GM18499 (cell line): Measurements from ENCODE around the gene CUL3.
"Not testable (repeated sequence)": the region's sequence is repeated elsewhere in the genome, so short reads cannot be mapped to it uniquely, and the experiment has no call there.

Source experiments
- ATAC-seq: cut with Tn5 transposase; IDR thresholded peaks from one replicate; pipeline ENCODE4 v1.9.1; 2021; ENCODE audit warnings: moderate number of reproducible peaks; ENCODE audit not compliant: insufficient read depth, unreplicated experiment

The CUL3 gene

DNA sequence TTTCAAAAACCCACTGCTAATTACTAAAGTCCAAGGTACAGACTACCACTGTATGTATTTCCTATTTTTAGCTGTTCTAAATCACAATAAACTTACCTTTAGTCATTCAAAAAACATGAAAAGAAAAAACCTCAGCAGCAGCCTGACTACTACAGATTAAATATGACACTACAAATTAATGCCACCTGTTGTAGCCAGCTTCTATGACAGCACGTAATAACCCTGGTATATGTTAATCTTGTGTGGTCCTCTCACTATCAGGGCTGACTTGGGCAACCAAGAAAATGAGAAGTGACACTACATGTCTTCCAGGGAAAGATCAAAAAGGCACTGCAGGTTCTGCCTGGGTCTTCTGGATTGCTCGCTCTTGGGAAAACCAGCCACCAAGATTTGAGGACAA, 92.6 kb downstream of the CUL3 start:
- ATAC-seq, result no peak

DNA sequence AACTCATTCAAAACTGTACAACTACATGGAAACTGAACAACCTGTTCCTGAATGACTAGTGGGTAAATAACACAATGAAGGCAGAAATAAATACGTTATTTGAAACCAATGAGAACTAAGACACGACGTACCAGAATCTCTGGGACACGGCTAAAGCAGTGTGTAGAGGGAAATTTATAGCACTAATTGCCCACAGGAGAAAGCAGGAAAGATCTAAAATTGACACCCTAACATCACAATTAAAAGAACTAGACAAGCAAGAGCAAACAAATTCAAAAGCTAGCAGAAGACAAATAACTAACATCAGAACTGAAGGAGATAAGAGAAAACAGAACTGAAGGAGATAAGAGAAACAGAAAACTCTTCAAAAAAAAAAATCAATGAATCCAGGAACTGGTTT, 97.2 kb downstream of the CUL3 start:
- ATAC-seq, result not testable (repeated sequence)

GRCh38 chr2:224485081-224486014, 99.8 kb downstream of the CUL3 start:
- not testable (repeated sequence) for ATAC-seq

GRCh38 chr2:224479826-224480225, 105.3 kb downstream of the CUL3 start:
- ATAC-seq, result no peak

DNA sequence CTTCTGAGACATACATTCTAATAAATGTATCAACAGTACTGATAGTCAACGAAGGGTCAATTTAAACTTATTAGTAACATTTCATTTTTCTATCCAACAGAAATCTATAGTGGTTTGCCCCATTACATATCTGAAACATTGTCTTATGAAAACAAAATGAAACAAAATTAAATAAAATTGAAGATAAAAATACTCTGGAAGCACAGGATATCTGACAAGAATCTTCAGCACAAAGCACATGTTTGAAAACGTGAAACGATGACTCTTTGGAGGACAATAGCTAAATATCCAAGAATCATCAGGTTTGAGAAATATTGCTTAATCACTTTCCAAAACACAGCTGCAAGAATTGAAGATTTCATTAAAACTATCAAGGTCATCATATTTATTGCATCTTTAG, 112.3 kb downstream of the CUL3 start:
- no peak for ATAC-seq

GRCh38 chr2:224472137-224472536, 113.0 kb downstream of the CUL3 start:
- no peak for ATAC-seq

GRCh38 chr2:224469374-224469964, 115.7 kb downstream of the CUL3 start:
- no peak for ATAC-seq

DNA sequence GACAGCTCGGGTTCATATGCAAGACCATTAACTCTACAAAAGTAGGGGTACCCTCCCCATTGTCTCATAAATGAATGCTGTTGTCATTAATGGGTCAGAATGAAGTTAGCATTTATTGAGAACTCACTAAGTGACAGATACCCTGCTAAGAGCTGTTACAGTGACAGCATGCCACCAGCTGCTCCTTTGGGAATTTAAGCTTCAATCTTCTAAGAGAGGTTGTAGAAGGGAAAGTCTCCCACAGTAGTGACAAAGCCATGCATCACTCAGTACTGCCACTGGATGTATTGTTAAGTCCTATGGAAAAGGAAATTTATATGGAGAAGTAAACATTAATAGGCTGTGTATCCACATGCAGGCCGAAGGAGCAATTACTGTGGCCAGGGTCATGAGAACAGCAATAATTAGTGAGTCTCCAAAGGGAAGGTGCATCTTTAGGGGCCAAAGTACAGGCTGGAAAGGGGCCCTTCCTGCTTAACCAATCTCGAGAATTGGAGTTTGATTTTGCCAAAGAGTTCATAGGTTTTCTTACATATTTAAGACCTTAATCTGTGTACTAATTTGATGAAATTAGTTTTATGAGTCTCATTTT, 118.8 kb downstream of the CUL3 start:
- no peak for ATAC-seq

GRCh38 chr2:224461391-224461790, 123.8 kb downstream of the CUL3 start:
- no peak for ATAC-seq

GRCh38 chr2:224457408-224458096, 127.6 kb downstream of the CUL3 start:
- no peak for ATAC-seq

DNA sequence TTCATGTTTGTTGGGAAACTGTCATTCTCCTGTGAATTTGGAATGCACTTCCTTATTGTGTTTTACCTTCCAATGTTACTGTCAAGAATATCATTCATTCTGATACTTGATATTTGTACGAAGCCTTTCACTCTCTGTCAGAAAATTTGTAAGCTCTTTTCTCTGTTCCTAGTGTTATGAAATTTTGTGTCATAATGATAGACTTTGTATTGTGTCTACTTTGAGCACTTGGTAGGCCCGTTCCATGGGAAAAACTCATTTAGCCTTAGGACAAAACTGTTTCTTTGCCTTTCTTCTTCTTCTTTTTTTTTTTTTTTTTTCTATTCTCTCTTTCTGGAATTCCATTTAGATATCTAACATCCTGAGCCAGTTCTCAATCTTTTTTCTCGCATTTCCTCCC, 131.3 kb downstream of the CUL3 start:
- no peak for ATAC-seq

DNA sequence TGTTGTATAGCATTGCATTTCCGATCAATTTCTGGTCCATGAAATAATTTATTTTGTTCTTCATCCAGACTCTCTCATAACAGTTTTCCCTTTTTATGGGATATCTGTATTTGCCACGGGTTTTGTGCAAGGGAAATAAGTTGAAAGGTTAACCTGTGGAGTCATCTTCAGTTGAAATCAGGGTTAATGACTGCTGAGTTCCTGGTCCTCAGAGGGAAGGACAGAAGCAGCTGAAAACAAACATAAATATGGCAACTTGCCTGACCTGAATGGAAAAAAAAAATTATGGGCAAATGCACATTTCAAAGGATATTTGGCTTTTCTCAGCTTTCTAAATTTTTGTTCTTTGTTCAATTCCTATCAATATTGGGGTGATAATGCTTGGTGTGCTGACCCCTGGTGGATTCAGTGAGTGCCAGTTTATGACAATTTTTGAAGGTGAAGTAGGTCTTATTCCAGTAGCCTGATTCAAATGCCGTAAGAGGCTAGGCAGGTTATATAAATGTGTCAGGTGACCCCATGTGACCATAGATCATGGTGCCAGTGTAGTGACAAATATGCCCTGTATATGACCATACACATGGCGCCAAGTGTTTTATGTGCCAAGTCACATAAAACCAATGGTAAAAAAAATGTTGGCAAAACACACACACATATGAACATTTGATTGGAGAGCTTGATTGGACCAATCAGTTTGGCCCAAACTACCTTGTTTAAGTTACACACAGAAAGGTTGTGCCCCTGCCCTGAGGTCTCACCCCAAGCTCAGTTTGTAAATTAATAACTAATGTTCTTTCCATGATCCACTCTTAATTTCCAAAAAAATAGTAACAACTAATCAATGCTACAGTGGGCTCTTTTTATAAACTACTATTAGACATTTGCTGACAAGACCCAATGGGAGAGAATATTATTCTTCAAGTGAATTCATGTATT, 135.7 kb downstream of the CUL3 start:
- ATAC-seq, result no peak

DNA sequence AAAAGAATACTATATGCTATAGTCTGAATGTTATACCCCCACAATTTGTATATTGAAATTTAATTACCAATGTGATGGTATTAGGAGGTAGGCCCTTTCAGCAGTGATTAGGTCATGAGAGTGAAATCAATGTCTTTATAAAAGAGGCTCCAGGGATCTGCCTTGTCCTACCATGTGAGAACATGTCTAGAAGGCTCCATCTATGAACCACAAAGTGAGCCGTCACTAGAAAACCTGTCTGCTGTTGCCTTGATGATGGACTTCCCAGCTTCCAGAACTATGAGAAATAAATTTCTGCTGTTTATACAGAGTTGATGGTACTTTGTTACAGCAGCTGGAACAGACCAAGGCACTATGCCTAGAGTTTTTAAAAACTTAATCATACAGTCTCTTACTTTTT, 136.9 kb downstream of the CUL3 start:
- no peak for ATAC-seq

DNA sequence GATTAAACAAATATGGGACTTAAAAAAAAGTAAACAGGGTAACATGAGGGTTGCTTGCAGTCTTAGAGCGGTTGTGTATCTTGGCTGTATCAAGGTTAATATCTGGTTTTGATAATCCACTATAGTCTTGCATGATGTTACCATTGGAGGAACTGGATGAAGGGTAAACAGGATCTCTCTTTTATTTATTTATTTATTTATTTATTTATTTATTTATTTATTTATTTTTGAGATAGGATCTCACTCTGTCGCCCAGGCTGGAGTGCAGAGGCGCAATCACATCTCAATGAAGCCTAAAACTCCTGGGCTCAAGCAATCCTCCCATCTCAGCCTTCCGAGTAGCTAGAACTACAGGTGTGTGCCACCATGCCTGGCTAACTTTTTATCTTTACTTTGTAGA, 140.4 kb downstream of the CUL3 start:
- no peak for ATAC-seq

GRCh38 chr2:224444021-224444420, 141.1 kb downstream of the CUL3 start:
- ATAC-seq, result no peak

DNA sequence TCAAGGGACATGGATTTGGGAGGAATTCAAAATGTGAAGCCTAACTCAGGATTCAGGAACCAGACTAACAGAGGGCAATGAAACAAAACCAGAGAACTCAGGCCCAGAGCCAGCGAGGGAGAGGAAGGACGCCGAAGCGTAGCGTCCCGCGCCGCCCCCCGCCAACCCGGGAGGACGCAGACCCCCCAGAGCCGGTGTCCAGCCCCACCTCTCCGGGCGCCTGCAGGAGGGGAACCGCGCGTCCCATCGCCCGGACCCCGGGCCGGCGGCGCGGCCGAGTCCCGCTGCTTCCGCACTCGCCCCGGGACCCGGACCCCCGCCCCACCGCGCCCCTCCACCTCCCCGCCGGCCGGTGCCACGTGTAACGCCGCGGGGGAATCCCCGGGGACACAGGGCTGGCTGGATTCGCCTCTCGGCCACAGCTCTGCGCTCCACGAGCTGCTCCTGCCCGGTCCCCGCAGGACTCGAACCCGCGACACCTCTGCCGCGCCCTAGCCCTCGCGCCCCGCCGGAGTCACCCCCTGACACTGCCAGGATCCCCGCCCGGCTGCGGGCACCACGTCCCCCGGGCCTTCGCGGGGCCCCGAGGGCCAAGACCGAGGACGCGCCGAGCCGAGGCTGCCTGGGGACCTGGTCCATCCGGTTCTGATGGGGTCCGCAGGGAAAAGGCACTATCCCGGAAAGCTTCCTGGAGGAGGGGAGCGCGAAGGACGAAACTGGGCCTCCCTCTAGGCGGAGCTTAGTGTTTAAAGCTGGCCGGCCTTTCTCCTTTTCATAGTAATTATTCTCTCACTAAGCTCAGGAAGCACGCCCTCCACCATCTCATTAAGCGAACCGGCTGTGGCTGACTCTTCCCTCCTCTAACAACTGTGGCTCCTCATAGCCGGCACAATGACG, 142.8 kb downstream of the CUL3 start:
- no peak for ATAC-seq

DNA sequence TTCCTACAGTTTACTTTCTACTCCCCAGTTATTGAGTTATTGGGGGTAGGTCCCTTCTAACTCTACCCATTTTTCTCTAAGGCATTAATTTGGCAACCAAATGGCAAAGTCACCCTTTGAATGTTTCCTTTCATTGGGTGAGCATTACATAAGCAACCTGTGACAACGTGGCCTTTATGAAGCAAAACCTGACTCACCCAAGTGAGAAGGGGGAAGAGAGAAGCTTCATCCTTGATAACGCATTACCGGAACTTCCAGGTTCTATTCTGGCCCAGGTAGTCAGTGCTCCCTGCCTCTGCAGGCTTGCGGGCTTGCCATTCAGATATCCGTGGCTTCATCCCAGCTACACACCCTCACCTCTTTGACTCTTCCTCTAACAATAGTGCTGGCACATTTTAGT, 144.2 kb downstream of the CUL3 start:
- ATAC-seq, result no peak

GRCh38 chr2:224438726-224439125, 146.4 kb downstream of the CUL3 start:
- ATAC-seq, result no peak

GRCh38 chr2:224436634-224437033, 148.5 kb downstream of the CUL3 start:
- ATAC-seq, result no peak
